Gastroesophageal sphincter (tissue), 3 donors: ENCODE measurements around the gene CMSS1.

ENCODE experiments used
- EP300 ChIP-seq: sonication (generic); formaldehyde crosslinking; IDR thresholded peaks from one replicate; pipeline ENCODE4 v1.6.1; 2017; ENCODE audit warnings: antibody characterized with exemption, mild to moderate bottlenecking
- POLR2A ChIP-seq, 2 donors: fragments of 450-650 bp; IDR thresholded peaks; one replicate each; pipeline ENCODE4 v1.6.1; 2017; ENCODE audit warnings: antibody characterized with exemption in 2 of 2, mild to moderate bottlenecking in 2 of 2, moderate library complexity in 1 of 2
- POLR2AphosphoS5 ChIP-seq: sonication (generic); formaldehyde crosslinking; IDR thresholded peaks from one replicate; pipeline ENCODE4 v1.6.1; 2017; ENCODE audit warnings: antibody characterized with exemption
- TF ChIP-seq, protein P1 (sequence below), 4 experiments: fragments of 200-600 bp in 2 of 4; fragments of 450-650 bp in 2 of 4; sonication (generic) in 1 of 4; IDR thresholded peaks; one replicate each; pipeline ENCODE4 v1.5.1; 2017 to 2019; ENCODE audit warnings: antibody characterized with exemption in 4 of 4, mild to moderate bottlenecking in 2 of 4, moderate library complexity in 2 of 4

DNA sequence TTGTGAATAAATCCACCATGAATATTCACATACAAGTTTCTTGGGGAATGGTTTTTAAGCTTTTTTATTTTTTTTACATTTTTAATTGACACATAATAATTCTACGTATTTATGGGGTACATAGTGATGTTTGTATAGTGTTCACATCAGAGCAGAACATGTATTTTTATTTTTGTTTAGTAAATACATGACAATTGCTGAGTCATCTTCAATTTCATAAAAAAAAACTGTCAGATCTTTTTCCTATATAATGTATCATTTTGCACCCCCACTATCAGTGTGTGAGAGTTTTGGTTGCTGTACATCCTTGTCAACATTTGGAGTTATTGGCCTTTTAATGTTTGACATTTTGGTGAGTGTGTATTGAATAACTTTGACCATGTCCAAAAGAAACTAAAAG is 336.5 kb downstream of the CMSS1 start:
- TF ChIP-seq EP300 (no peak), POLR2A (IDR thresholded peaks at IDR 0.05) (no peak), POLR2AphosphoS5 (no peak)
- TF ChIP-seq, protein P1, sequence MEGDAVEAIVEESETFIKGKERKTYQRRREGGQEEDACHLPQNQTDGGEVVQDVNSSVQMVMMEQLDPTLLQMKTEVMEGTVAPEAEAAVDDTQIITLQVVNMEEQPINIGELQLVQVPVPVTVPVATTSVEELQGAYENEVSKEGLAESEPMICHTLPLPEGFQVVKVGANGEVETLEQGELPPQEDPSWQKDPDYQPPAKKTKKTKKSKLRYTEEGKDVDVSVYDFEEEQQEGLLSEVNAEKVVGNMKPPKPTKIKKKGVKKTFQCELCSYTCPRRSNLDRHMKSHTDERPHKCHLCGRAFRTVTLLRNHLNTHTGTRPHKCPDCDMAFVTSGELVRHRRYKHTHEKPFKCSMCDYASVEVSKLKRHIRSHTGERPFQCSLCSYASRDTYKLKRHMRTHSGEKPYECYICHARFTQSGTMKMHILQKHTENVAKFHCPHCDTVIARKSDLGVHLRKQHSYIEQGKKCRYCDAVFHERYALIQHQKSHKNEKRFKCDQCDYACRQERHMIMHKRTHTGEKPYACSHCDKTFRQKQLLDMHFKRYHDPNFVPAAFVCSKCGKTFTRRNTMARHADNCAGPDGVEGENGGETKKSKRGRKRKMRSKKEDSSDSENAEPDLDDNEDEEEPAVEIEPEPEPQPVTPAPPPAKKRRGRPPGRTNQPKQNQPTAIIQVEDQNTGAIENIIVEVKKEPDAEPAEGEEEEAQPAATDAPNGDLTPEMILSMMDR (IDR thresholded peaks at IDR 0.05), result no peak
